GM13977 (cell line): ENCODE measurements around the gene THRSP.
A peak's percentile ranks its signal among the peaks of the same experiment; 100 is the strongest.

ENCODE experiments used
- DNase-seq: peaks from one replicate; pipeline ENCODE4 v3.0.0; 2012; ENCODE audit warnings: low spot score
- CTCF ChIP-seq: IDR thresholded peaks from 2 replicates; pipeline ENCODE4 v1.5.1; 2012; ENCODE audit warnings: mild to moderate bottlenecking, control low read depth; ENCODE audit not compliant: insufficient read depth; ENCODE audit errors: extremely low read depth, missing control alignments
- in situ Hi-C: fragments of 300-500 bp; cut with MboI; formaldehyde crosslinking; loops from one replicate; pipeline ENCODE4 v1.12.0; 2022; ENCODE audit warnings: low sequenced_read_pairs, low pct_unique_long_range_greater_than_20kb, mixed read lengths, inconsistent platforms; ENCODE audit not compliant: unreplicated experiment

The THRSP gene

GRCh38 chr11:78109081-78110015, 45.7 kb downstream of the THRSP start:
- TF ChIP-seq CTCF = no peak
- in situ Hi-C loops = no loop called here
- no peak for DNase-seq

GRCh38 chr11:78110351-78110750, 46.7 kb downstream of the THRSP start:
- DNase-seq = no peak
- no peak for TF ChIP-seq CTCF
- in situ Hi-C loops = no loop called here

- no peak for TF ChIP-seq CTCF
- in situ Hi-C loops = no loop called here
- no peak for DNase-seq
Measured at GRCh38 chr11:78110830-78111229, 47.2 kb downstream of the THRSP start.

GRCh38 chr11:78111298-78111697, 47.6 kb downstream of the THRSP start:
- DNase-seq = no peak
- in situ Hi-C loops = no loop called here
- no peak for TF ChIP-seq CTCF

- DNase-seq = peak; percentile 24
- in situ Hi-C loops = no loop called here
- TF ChIP-seq CTCF = no peak
Measured at GRCh38 chr11:78112582-78113275, 49.1 kb downstream of the THRSP start.
